IPS DF 6.9 (cell line): Measurements from ENCODE around the gene TBX6.
"Not testable (repeated sequence)": the region's sequence is repeated elsewhere in the genome, so short reads cannot be mapped to it uniquely, and the experiment has no call there.

ENCODE experiments used
- DNase-seq: peaks from one replicate; pipeline ENCODE4 v3.0.0-alpha.2; 2013; ENCODE audit warnings: low read depth, low spot score
- H3K27ac ChIP-seq: one replicate; pipeline ENCODE4 v1.5.1; 2013; ENCODE audit warnings: low read length, control low read depth
- H3K27me3 ChIP-seq: 2 replicates; pipeline ENCODE4 v1.6.1; 2013; ENCODE audit warnings: mild to moderate bottlenecking, low read length; ENCODE audit not compliant: control insufficient read depth, insufficient read depth
- H3K36me3 ChIP-seq: 2 replicates; pipeline ENCODE4 v1.6.1; 2013; ENCODE audit warnings: low read length; ENCODE audit not compliant: control insufficient read depth, insufficient read depth
- H3K4me1 ChIP-seq: 2 replicates; pipeline ENCODE4 v1.6.1; 2013; ENCODE audit warnings: low read length; ENCODE audit not compliant: control insufficient read depth, insufficient read depth
- H3K4me3 ChIP-seq: 2 replicates; pipeline ENCODE4 v1.5.1; 2013; ENCODE audit warnings: mild to moderate bottlenecking, low read length
- H3K9me3 ChIP-seq: 2 replicates; pipeline ENCODE4 v1.6.1; 2013; ENCODE audit warnings: low read length, inconsistent platforms; ENCODE audit not compliant: control insufficient read depth, insufficient read depth
- WGBS: extraction: QIAGEN DNeasy Blood & Tissue Kit; methylation state at CpG from one replicate; pipeline ENCODE4 v1.1.7; 2013; ENCODE audit warnings: mixed read lengths, missing lambda C conversion rate; ENCODE audit not compliant: insufficient read length, insufficient coverage; 5-methylcytosine and 5-hydroxymethylcytosine counted together

Gene TBX6, protein sequence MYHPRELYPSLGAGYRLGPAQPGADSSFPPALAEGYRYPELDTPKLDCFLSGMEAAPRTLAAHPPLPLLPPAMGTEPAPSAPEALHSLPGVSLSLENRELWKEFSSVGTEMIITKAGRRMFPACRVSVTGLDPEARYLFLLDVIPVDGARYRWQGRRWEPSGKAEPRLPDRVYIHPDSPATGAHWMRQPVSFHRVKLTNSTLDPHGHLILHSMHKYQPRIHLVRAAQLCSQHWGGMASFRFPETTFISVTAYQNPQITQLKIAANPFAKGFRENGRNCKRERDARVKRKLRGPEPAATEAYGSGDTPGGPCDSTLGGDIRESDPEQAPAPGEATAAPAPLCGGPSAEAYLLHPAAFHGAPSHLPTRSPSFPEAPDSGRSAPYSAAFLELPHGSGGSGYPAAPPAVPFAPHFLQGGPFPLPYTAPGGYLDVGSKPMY

DNA sequence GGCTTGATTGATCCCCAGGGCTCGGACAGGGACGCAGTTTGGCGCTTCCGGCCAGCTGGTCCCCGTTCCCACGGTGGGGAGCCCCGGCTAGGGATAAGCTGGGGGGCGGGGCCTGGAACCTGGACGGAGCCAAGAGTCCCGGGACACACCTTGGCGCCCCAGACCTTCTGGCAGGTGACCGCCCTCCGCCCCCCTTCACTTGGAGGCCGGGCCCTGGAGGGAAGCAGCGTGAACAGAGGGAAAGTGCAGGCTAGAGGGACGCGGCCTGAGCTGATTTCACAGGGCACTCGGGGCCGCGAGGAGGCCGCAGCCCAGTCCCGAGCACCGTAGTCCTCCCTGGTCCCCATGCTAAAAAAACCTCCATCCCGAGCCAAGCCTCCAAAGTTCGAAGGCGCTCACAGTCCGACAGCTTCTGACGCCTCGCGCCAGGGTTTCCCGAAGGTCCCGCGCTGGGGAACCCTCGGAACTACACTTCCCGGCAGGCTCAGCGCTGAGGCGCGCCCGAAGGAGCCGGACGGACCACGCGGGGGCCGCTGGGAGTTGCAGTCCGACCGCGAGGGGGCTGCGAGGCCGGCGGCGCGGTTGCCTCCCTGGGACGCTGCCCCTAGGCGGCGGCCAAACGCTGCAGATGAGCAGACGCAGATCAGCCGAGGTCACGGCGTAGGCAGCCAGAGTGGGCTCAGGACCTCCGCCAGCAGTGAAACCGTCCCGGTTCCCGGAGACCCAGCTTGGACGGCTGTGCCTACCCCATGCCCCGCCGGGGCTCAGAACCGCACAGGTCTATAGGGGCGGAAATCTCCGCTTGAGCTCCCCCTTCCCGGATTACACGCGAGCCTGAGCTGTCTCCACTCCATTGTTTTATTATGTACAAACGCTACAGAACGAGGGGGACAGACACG, at the start of gene TBX6:
Gene TBX6, minus strand, starts transcription at position 451 of the 899 bp plus-strand sequence. CDS start 731 bp downstream, outside the sequence.
- Histone ChIP-seq H3K4me3 (peak within 1 kb of the TSS; percentile 70; the same call in 1 of the 2 replicates), H3K27ac (no peak within 1 kb of the TSS), H3K4me1 (no peaks in the 10 kb centered on the region; the same call in 1 of the 2 replicates), H3K27me3 (no peaks in the 10 kb centered on the region), H3K36me3 (no peaks in the 10 kb centered on the region), H3K9me3 (no peaks in the 10 kb centered on the region)
- WGBS: no CpG with 5 or more reads among the region's 76 CpGs
- peak; percentile 82 for DNase-seq

DNA sequence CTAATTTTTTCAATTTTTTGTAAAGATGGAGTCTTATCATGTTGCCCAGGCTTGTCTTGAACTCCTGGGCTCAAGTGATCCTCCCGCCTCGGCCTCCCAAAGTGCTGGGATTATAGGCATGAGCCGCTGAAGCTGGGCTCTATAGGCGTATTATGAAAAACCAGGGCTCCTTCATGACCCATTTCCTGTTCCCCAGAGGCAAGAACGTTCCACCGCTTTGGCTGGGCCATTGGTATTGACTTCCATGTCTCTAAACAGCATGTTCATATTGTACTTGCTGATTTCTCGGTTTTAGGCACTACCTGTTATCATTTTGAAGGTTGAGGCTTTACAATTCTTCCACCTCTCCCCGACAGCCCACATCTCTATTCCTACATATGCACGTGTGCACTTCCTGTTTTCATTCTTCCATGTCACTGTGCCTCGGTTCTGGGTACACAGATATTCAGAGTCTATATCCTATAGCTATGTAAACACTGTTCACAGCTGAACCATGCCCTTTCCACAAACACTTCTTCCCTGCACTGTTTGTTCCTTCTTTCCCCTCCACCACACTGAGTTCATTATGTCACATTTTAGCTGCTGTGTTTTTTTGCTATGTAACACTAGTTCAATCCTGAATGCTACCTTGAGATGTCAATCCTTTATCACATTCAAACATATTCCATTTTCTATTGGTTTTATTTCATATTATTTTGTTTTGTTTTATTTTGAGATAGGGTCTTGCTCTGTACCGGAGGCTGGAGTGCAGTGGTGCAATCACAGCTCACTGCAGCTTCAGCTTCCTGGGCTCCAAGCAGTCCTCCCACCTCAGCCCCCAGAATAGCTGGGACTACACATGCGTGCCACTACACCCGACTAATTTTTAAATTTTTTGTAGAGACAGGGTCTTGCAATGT, 48.1 kb upstream of the TBX6 start:
- DNase-seq: no peak
- Histone ChIP-seq H3K4me3 (no peak overlapping the region), H3K27ac (no peak overlapping the region), H3K36me3 (no peaks in the 10 kb centered on the region), H3K4me1 (no peaks in the 10 kb centered on the region), H3K9me3 (no peaks in the 10 kb centered on the region), H3K27me3 (no peaks in the 10 kb centered on the region)
- WGBS: no CpG with 5 or more reads among the region's 13 CpGs

DNA sequence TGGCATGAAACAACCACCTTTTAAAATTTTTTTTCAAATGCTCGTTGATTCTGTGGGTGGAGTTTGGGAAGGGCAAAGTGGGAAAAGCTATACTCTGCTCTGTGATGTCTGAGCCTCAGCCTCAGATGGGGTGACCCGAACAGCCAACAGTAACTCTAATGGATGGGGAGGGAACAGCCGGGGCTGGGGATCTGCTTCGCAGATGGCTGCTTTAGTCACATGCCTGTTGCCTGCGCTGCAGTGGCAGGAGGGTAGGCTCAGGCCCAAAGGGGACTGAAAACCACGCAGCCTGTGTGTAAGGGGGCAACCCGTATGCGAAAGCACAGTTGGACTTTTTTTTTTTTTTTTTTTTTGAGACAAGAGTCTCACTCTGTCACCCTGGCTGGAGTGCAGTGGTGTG, 46.2 kb upstream of the TBX6 start:
- Histone ChIP-seq H3K36me3 (no peaks in the 10 kb centered on the region), H3K4me1 (no peaks in the 10 kb centered on the region), H3K27me3 (no peaks in the 10 kb centered on the region), H3K27ac (no peak overlapping the region), H3K4me3 (no peak overlapping the region), H3K9me3 (no peaks in the 10 kb centered on the region)
- no CpG with 5 or more reads among the region's 8 CpGs for WGBS
- no peak for DNase-seq

DNA sequence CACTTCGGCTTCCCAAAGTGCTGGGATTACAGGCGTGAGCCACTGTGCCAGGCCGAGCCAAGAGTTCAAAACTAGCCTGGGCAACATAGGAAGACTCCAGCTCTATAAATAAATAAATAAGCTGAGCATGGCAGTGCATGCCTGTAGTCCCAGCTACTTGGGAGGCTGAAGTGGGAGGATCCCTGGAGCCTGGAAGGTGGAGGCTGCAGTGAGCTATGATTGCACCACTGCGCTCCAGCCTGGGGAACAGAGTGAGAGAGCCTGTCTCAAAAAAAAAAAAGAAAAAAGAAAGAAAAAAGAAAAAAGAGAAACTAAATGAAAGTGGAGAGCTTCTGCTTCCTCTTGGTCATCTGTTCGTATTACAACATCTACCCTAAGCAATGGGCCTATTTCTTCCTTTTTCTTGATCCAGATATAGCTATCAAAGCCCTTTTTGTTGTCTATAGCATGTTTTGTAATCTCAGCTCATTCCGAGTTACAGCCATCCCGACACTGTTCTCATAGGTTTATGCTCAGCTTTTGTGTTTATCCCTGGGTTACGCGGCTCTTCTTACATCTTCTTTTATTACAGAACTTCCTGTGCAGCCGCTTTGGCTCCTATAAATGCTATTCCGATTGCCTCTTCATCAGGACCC, 45.4 kb upstream of the TBX6 start:
- no peak for DNase-seq
- Histone ChIP-seq H3K36me3 (no peaks in the 10 kb centered on the region), H3K27me3 (no peaks in the 10 kb centered on the region), H3K4me1 (no peaks in the 10 kb centered on the region), H3K9me3 (no peaks in the 10 kb centered on the region), H3K27ac (no peak overlapping the region), H3K4me3 (no peak overlapping the region)
- no CpG with 5 or more reads among the region's 11 CpGs for WGBS

DNA sequence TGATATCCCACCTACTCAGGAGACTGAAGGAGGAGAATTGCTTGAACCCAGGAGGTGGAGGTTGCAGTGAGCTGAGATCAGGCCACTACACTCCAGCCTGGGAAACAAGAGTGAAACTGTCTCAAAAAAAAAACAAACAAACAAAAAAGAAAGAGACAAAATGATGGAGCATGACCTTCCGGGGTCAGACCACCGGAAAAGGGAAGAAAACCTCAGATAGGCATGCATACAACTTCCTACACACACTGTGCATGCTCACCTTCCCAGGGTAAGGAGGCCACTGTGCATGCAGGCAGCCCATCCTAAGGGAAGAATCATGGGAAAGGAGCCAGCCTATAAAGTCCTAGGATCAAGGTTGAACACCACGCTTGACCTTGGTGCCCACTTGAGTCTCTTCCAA, 40.9 kb upstream of the TBX6 start:
- Histone ChIP-seq H3K4me3 (no peak overlapping the region), H3K4me1 (no peaks in the 10 kb centered on the region), H3K27ac (no peak overlapping the region), H3K9me3 (no peaks in the 10 kb centered on the region), H3K36me3 (no peaks in the 10 kb centered on the region), H3K27me3 (no peaks in the 10 kb centered on the region)
- no CpG with 5 or more reads among the region's 3 CpGs for WGBS
- no peak for DNase-seq

DNA sequence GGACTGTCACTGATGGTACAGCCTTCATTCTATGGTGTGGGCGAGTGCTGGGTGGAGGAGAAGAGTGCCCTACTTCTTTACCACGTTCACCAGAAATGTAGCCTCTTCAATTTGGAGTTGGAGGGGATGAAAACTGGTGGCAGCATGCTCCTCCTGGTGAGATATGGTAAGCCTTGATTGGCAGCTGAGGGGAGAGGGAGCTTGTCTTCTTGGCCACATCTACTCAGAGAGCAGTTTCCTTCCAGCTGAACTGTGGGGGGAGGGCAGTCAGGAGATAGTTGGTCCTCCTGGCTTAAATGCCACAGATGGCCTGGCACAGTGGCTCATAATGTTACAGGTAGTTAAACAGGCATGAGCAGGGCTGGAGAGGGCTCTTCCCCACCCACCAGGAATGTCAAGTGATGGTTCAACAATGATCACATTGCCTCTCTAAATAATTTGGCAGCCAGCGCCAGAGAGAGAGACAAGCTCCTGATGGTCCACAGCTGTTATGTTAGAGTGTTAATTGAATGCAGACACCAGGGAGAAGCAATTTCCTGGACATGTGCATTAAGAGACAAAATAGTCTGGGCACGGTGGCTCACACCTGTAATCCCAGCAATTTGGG, 40.2 kb upstream of the TBX6 start:
- Histone ChIP-seq H3K4me3 (no peak overlapping the region), H3K9me3 (no peaks in the 10 kb centered on the region), H3K4me1 (no peaks in the 10 kb centered on the region), H3K36me3 (no peaks in the 10 kb centered on the region), H3K27me3 (no peaks in the 10 kb centered on the region), H3K27ac (no peak overlapping the region)
- no peak for DNase-seq
- WGBS: no CpG with 5 or more reads among the region's 4 CpGs

DNA sequence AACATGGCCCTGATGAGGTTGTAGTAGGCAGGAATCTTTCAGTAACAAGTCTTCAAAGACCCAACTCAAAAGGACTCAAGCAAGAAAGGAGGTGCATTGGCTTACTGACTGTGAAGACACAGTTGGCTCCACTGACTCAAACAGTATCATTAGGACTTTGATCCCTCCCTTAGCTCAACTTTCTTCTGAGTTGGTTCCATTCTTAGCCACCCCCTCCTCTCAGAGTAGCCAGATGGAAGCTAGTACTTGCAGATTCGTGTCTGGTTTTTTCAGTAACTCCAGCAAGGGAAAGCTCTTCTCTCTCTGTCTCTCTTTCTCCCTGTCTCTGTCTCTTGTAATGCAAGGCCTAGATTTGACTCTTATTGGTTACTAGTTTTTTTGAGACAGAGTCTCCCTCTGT, 36.3 kb upstream of the TBX6 start:
- no CpG with 5 or more reads among the region's 1 CpG for WGBS
- no peaks in the 10 kb centered on the region for H3K36me3 ChIP-seq
- no peaks in the 10 kb centered on the region for H3K27me3 ChIP-seq
- no peak overlapping the region for H3K4me3 ChIP-seq
- H3K9me3 ChIP-seq: no peaks in the 10 kb centered on the region
- H3K4me1 ChIP-seq: no peaks in the 10 kb centered on the region
- DNase-seq: no peak
- no peak overlapping the region for H3K27ac ChIP-seq

DNA sequence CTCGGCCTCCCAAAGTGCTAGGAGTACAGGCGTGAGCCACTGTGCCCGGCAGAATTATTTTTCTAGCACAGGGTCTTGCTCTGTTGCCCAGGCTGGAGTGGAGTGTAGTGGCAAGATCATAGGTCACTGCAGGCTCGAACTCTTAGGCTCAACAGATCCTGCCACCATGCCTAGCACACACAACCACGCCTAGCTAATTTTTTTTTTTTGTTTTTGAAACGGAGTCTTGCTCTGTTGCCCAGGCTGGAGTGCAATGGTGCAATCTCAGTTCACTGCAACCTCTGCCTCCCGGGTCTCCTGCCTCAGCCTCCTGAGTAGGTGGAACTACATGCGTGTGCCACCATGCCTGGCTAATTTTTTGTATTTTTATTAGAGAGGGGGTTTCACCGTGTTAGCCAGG, 34.0 kb upstream of the TBX6 start:
- H3K4me1 ChIP-seq, DNase-seq, H3K36me3 ChIP-seq, H3K27ac ChIP-seq, H3K4me3 ChIP-seq, H3K27me3 ChIP-seq, H3K9me3 ChIP-seq: not testable (repeated sequence)
- WGBS: no CpG with 5 or more reads among the region's 9 CpGs

DNA sequence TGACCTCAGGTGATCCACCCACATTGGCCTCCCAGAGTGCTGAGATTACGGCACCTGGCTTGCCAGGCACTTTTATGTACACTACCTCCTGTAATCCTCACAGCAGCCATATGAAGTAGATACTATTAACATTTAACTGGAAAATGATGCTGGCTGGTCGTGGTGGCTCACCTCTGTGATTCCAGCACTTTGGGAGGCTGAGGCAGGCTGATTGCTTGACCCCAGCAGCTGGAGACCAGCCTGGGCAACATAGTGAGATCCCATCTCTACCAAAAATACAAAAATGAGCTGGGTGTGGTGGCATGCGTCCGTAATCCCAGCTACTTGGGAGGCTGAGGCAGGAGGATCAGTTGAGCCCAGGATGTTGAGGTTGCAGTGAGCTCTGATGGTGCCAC, 33.3 kb upstream of the TBX6 start:
- no peaks in the 10 kb centered on the region for H3K4me1 ChIP-seq
- no peak overlapping the region for H3K4me3 ChIP-seq
- no peaks in the 10 kb centered on the region for H3K27me3 ChIP-seq
- no peak for DNase-seq
- WGBS: no CpG with 5 or more reads among the region's 4 CpGs
- H3K9me3 ChIP-seq: no peaks in the 10 kb centered on the region
- H3K27ac ChIP-seq: no peak overlapping the region
- no peaks in the 10 kb centered on the region for H3K36me3 ChIP-seq
